ENCODE measurements around the gene CD96.

CD96 gene

GRCh38 chr3:111566844-111567243, 24.8 kb downstream of the CD96 start:
- DNase-seq = no peak

- DNase-seq = no peak
Observed at GRCh38 chr3:111568355-111568754, 26.4 kb downstream of the CD96 start.

- no peak for DNase-seq
Observed at GRCh38 chr3:111568911-111569310, 26.9 kb downstream of the CD96 start.

GRCh38 chr3:111570404-111571030, 28.5 kb downstream of the CD96 start:
- no peak for DNase-seq

- DNase-seq = no peak
Observed at GRCh38 chr3:111571282-111571681, 29.3 kb downstream of the CD96 start.

- DNase-seq = peak; percentile 21
Observed at GRCh38 chr3:111571907-111572460, 30.0 kb downstream of the CD96 start.

GRCh38 chr3:111577113-111577512, 35.1 kb downstream of the CD96 start:
- no peak for DNase-seq

GRCh38 chr3:111577798-111578685, 36.0 kb downstream of the CD96 start:
- no peak for DNase-seq

GRCh38 chr3:111578867-111579266, 36.9 kb downstream of the CD96 start:
- no peak for DNase-seq

- no peak for DNase-seq
Observed at GRCh38 chr3:111579495-111579894, 37.5 kb downstream of the CD96 start.

GRCh38 chr3:111581403-111582119, 39.6 kb downstream of the CD96 start:
- no peak for DNase-seq

- DNase-seq = no peak
Observed at GRCh38 chr3:111582120-111582474, 40.1 kb downstream of the CD96 start.

GRCh38 chr3:111584744-111585143, 42.7 kb downstream of the CD96 start:
- DNase-seq = no peak

- DNase-seq = no peak
Observed at GRCh38 chr3:111585217-111585616, 43.2 kb downstream of the CD96 start.

- no peak for DNase-seq
Observed at GRCh38 chr3:111588527-111588926, 46.5 kb downstream of the CD96 start.

GRCh38 chr3:111589303-111590142, 47.5 kb downstream of the CD96 start:
- no peak for DNase-seq

GRCh38 chr3:111590143-111590491, 48.1 kb downstream of the CD96 start:
- no peak for DNase-seq

- no peak for DNase-seq
Observed at GRCh38 chr3:111591555-111591954, 49.6 kb downstream of the CD96 start.

- no peak for DNase-seq
Observed at GRCh38 chr3:111592143-111592542, 50.1 kb downstream of the CD96 start.

GRCh38 chr3:111592936-111593335, 50.9 kb downstream of the CD96 start:
- DNase-seq = no peak

- no peak for DNase-seq
Observed at GRCh38 chr3:111593666-111594065, 51.7 kb downstream of the CD96 start.

GRCh38 chr3:111594205-111594604, 52.2 kb downstream of the CD96 start:
- DNase-seq = no peak

- no peak for DNase-seq
Observed at GRCh38 chr3:111594781-111595180, 52.8 kb downstream of the CD96 start.

All from stimulated activated naive CD4-positive, alpha-beta T cell treated with Interleukin-2 at 50 U/mL for 16 hours (primary cell).